ENCODE measurements around the gene RANBP1. TPM values are rescaled to one million over a fixed set of nuclear protein-coding genes. Genes with fewer than 3 reads are reported as not detected.

The RANBP1 gene
- total and polyA plus RNA-seq, 2 experiments from 2014 or later = 233 to 253 TPM

- Histone ChIP-seq H3K27ac (no peak overlapping the region), H3K9me2 (ENCODE audit: insufficient read depth) (no peaks in the 10 kb centered on the region), H3K27me3 (replicated peaks; ENCODE audit: insufficient read depth) (no peaks in the 10 kb centered on the region), H3K4me1 (ENCODE audit: insufficient read depth) (no peaks in the 10 kb centered on the region), H3K36me3 (ENCODE audit: low read depth) (peaks cover 18% of the 10 kb centered on the region), H4K20me1 (ENCODE audit: insufficient read depth) (no peaks in the 10 kb centered on the region), H3F3A (ENCODE audit: insufficient read depth) (peaks cover 11% of the 10 kb centered on the region), H3K9ac (no peak overlapping the region), H3K4me2 (ENCODE audit: unreplicated experiment) (no peak overlapping the region), H2AFZ (no peak overlapping the region), H3K9me3 (ENCODE audit: low read depth) (no peaks in the 10 kb centered on the region), H3K4me3 (no peak overlapping the region), H3K79me2 (ENCODE audit: insufficient read depth) (peaks cover 50% of the 10 kb centered on the region)
- TF ChIP-seq EZH2phosphoT487 (IDR thresholded peaks at IDR 0.05; ENCODE audit: insufficient read depth, low read depth) = no peak
- no peak for TF ChIP-seq EZH2 (IDR thresholded peaks at IDR 0.05; ENCODE audit: insufficient read depth, poor library complexity, severe bottlenecking)
- 87 to 90% methylated on average over 20 of the region's 20 CpGs for WGBS, 2 experiments (ENCODE audit: low coverage in 1 of 2, low lambda C conversion rate in 2 of 2, missing lambda C conversion rate in 2 of 2)
- no peak for DNase-seq
- in situ Hi-C loops (cut with MboI) = no loop called here
Observed at GRCh38 chr22:20106205-20106848, 9.6 kb upstream of the RANBP1 start.

GRCh38 chr22:20106849-20107237 is 9.1 kb upstream of the RANBP1 start:
- no peaks in the 10 kb centered on the region for H3K9me3 ChIP-seq (ENCODE audit: low read depth)
- H2AFZ ChIP-seq = no peak overlapping the region
- no peak for DNase-seq
- H3K79me2 ChIP-seq (ENCODE audit: insufficient read depth) = peaks cover 45% of the 10 kb centered on the region
- no peak overlapping the region for H3K4me2 ChIP-seq (ENCODE audit: unreplicated experiment)
- no peak overlapping the region for H3K4me3 ChIP-seq
- no peak overlapping the region for H3K9ac ChIP-seq
- no peaks in the 10 kb centered on the region for H3K27me3 ChIP-seq (replicated peaks; ENCODE audit: insufficient read depth)
- 89 to 91% methylated on average over 9 to 10 of the region's 10 CpGs for WGBS, 2 experiments (ENCODE audit: low coverage in 1 of 2, low lambda C conversion rate in 2 of 2, missing lambda C conversion rate in 2 of 2)
- peaks cover 13% of the 10 kb centered on the region for H3F3A ChIP-seq (ENCODE audit: insufficient read depth)
- in situ Hi-C loops (cut with MboI) = no loop called here
- no peak overlapping the region for H3K27ac ChIP-seq
- H3K36me3 ChIP-seq (ENCODE audit: low read depth) = peaks cover 18% of the 10 kb centered on the region
- H3K4me1 ChIP-seq (ENCODE audit: insufficient read depth) = no peaks in the 10 kb centered on the region
- TF ChIP-seq EZH2phosphoT487 (IDR thresholded peaks at IDR 0.05; ENCODE audit: insufficient read depth, low read depth) = no peak
- no peak for TF ChIP-seq EZH2 (IDR thresholded peaks at IDR 0.05; ENCODE audit: insufficient read depth, poor library complexity, severe bottlenecking)
- no peaks in the 10 kb centered on the region for H3K9me2 ChIP-seq (ENCODE audit: insufficient read depth)
- no peaks in the 10 kb centered on the region for H4K20me1 ChIP-seq (ENCODE audit: insufficient read depth)

GRCh38 chr22:20107471-20107901 is 8.4 kb upstream of the RANBP1 start:
- in situ Hi-C loops (cut with MboI) = no loop called here
- WGBS, 2 experiments (ENCODE audit: low coverage in 1 of 2, low lambda C conversion rate in 2 of 2, missing lambda C conversion rate in 2 of 2) = 80 to 87% methylated on average over 6 to 7 of the region's 7 CpGs
- TF ChIP-seq EZH2phosphoT487 (IDR thresholded peaks at IDR 0.05; ENCODE audit: insufficient read depth, low read depth) = no peak
- TF ChIP-seq EZH2 (IDR thresholded peaks at IDR 0.05; ENCODE audit: insufficient read depth, poor library complexity, severe bottlenecking) = no peak

GRCh38 chr22:20107951-20108756 is 7.8 kb upstream of the RANBP1 start:
- DNase-seq = no peak
- Histone ChIP-seq H3K4me2 (ENCODE audit: unreplicated experiment) (no peak overlapping the region), H3K9me2 (ENCODE audit: insufficient read depth) (no peaks in the 10 kb centered on the region), H2AFZ (no peak overlapping the region), H3K4me3 (no peak overlapping the region), H3K4me1 (ENCODE audit: insufficient read depth) (no peaks in the 10 kb centered on the region), H3K27me3 (replicated peaks; ENCODE audit: insufficient read depth) (no peaks in the 10 kb centered on the region), H3K9ac (no peak overlapping the region), H3K9me3 (ENCODE audit: low read depth) (no peaks in the 10 kb centered on the region), H3K36me3 (ENCODE audit: low read depth) (peaks cover 16% of the 10 kb centered on the region), H3F3A (ENCODE audit: insufficient read depth) (peaks cover 17% of the 10 kb centered on the region), H4K20me1 (ENCODE audit: insufficient read depth) (no peaks in the 10 kb centered on the region), H3K79me2 (ENCODE audit: insufficient read depth) (peaks cover 33% of the 10 kb centered on the region), H3K27ac (no peak overlapping the region)
- in situ Hi-C loops (cut with MboI) = no loop called here
- no peak for TF ChIP-seq EZH2 (IDR thresholded peaks at IDR 0.05; ENCODE audit: insufficient read depth, poor library complexity, severe bottlenecking)
- no peak for TF ChIP-seq EZH2phosphoT487 (IDR thresholded peaks at IDR 0.05; ENCODE audit: insufficient read depth, low read depth)
- WGBS, 2 experiments (ENCODE audit: low coverage in 1 of 2, low lambda C conversion rate in 2 of 2, missing lambda C conversion rate in 2 of 2) = 91 to 93% methylated on average over 13 of the region's 13 CpGs

More at GRCh38 chr22:20107471-20107901, 8.4 kb upstream of the RANBP1 start:
- no peak for DNase-seq
- Histone ChIP-seq H3K27me3 (replicated peaks; ENCODE audit: insufficient read depth) (no peaks in the 10 kb centered on the region), H4K20me1 (ENCODE audit: insufficient read depth) (no peaks in the 10 kb centered on the region), H3K4me2 (ENCODE audit: unreplicated experiment) (no peak overlapping the region), H3K9me2 (ENCODE audit: insufficient read depth) (no peaks in the 10 kb centered on the region), H3K9ac (no peak overlapping the region), H3F3A (ENCODE audit: insufficient read depth) (peaks cover 17% of the 10 kb centered on the region), H3K4me1 (ENCODE audit: insufficient read depth) (no peaks in the 10 kb centered on the region), H3K27ac (no peak overlapping the region), H2AFZ (no peak overlapping the region), H3K79me2 (ENCODE audit: insufficient read depth) (peaks cover 38% of the 10 kb centered on the region), H3K36me3 (ENCODE audit: low read depth) (peaks cover 18% of the 10 kb centered on the region), H3K4me3 (no peak overlapping the region), H3K9me3 (ENCODE audit: low read depth) (no peaks in the 10 kb centered on the region)
